Testis (tissue), 3 donors: ENCODE measurements around the gene CRB1. TPM values are rescaled to one million over a fixed set of nuclear protein-coding genes. Genes with fewer than 3 reads are reported as not detected.

Source experiments
- DNase-seq: peaks from one replicate; pipeline ENCODE4 v3.0.0-alpha.2; 2019
- H3K27ac ChIP-seq, 2 donors: fragments of 200-600 bp; sonication (generic); one replicate each; pipeline ENCODE4 v1.5.1; 2019
- H3K27me3 ChIP-seq: fragments of 200-600 bp; sonication (generic); one replicate; pipeline ENCODE4 v1.5.1; 2019
- H3K36me3 ChIP-seq: fragments of 200-600 bp; sonication (generic); one replicate; pipeline ENCODE4 v1.5.1; 2017; ENCODE audit warnings: low read depth; ENCODE audit errors: missing control alignments
- H3K4me1 ChIP-seq: fragments of 200-600 bp; sonication (generic); one replicate; pipeline ENCODE4 v1.5.1; 2019
- H3K4me3 ChIP-seq, 2 donors: fragments of 200-600 bp; sonication (generic); one replicate each; pipeline ENCODE4 v1.5.1; 2017 to 2019
- H3K9me3 ChIP-seq: fragments of 200-600 bp; sonication (generic); one replicate; pipeline ENCODE4 v1.5.1; 2017
- CTCF ChIP-seq, 3 experiments: fragments of 450-650 bp in 2 of 3; fragments of 200-600 bp in 1 of 3; sonication (generic) in 1 of 3; IDR thresholded peaks; one replicate each; pipeline ENCODE4 v1.5.1; 2016 to 2019; ENCODE audit warnings: antibody characterized with exemption in 3 of 3, mild to moderate bottlenecking in 2 of 3, moderate library complexity in 1 of 3
- POLR2A ChIP-seq: fragments of 450-650 bp; IDR thresholded peaks from one replicate; pipeline ENCODE4 v1.6.1; 2017; ENCODE audit warnings: antibody characterized with exemption, mild to moderate bottlenecking, moderate library complexity
- WGBS, 2 donors: methylation state at CpG; one replicate each; pipeline ENCODE4 v1.1.5; 2018; 5-methylcytosine and 5-hydroxymethylcytosine counted together
- intact Hi-C: fragments of 100-400 bp; cut with DNase I; formaldehyde crosslinking; loops from one replicate; pipeline ENCODE4 v1.15.1; 2023; ENCODE audit warnings: low total_unique reads
- polyA plus RNA-seq: library from polyadenylated mRNA; stranded (reverse); fragments of 350-450 nt; fragmentation: Illumina TruSeq; extraction: RNeasy Lipid Tissue Mini Kit (QIAGEN cat#74804); gene quantifications from one replicate; pipeline ENCODE4 v1.2.3, GENCODE V29; 2014; ENCODE audit warnings: low read depth, low replicate concordance; ENCODE audit not compliant: insufficient read depth
- total RNA-seq, 2 donors: library from RNA; depleted of rRNA; stranded (reverse); fragments of >200 nt; gene quantifications; one replicate each; pipeline ENCODE4 v1.2.3, GENCODE V29; 2016

Gene CRB1
- total and polyA plus RNA-seq, 3 donors from 2014 or later: 7.4 to 14.7 (median 12.9) TPM

- Histone ChIP-seq H3K27me3 (no peaks in the 10 kb centered on the region), H3K4me3 (no peak overlapping the region), H3K4me1 (no peaks in the 10 kb centered on the region), H3K27ac (no peak overlapping the region), H3K9me3 (no peaks in the 10 kb centered on the region), H3K36me3 (no peaks in the 10 kb centered on the region)
- DNase-seq: no peak
- intact Hi-C loops: no loop called here
- 90 to 93% methylated on average over 1 of the region's 1 CpG for WGBS, 2 donors
- TF ChIP-seq CTCF (IDR thresholded peaks at IDR 0.05) (no peak), POLR2A (no peak)
Observed at GRCh38 chr1:197422993-197423392, 154.9 kb downstream of the CRB1 start.

- no peaks in the 10 kb centered on the region for H3K36me3 ChIP-seq
- intact Hi-C loops: no loop called here
- H3K9me3 ChIP-seq: no peaks in the 10 kb centered on the region
- no peaks in the 10 kb centered on the region for H3K4me1 ChIP-seq
- no peaks in the 10 kb centered on the region for H3K27me3 ChIP-seq
- 70 to 78% methylated on average over 6 of the region's 6 CpGs for WGBS, 2 donors
- no peak overlapping the region for H3K4me3 ChIP-seq
- no peak for DNase-seq
- no peak for TF ChIP-seq CTCF (IDR thresholded peaks at IDR 0.05)
- no peak overlapping the region for H3K27ac ChIP-seq
Observed at GRCh38 chr1:197424380-197424779, 156.3 kb downstream of the CRB1 start.

GRCh38 chr1:197429372-197429771 is 161.3 kb downstream of the CRB1 start:
- Histone ChIP-seq H3K4me3 (no peak overlapping the region), H3K9me3 (no peaks in the 10 kb centered on the region), H3K27me3 (no peaks in the 10 kb centered on the region), H3K27ac (no peak overlapping the region), H3K4me1 (no peaks in the 10 kb centered on the region), H3K36me3 (no peaks in the 10 kb centered on the region)
- DNase-seq: no peak
- intact Hi-C loops: no loop called here
- WGBS, 2 donors: 92 to 96% methylated on average over 7 of the region's 7 CpGs
- TF ChIP-seq CTCF (IDR thresholded peaks at IDR 0.05) (no peak), POLR2A (no peak)

- DNase-seq: no peak
- WGBS, 2 donors: 17 to 21% methylated on average over 1 of the region's 1 CpG
- intact Hi-C loops: no loop called here
Observed at GRCh38 chr1:197435224-197435623, 167.2 kb downstream of the CRB1 start.

More at GRCh38 chr1:197435224-197435623, 167.2 kb downstream of the CRB1 start:
- Histone ChIP-seq H3K4me1 (no peaks in the 10 kb centered on the region), H3K9me3 (no peaks in the 10 kb centered on the region), H3K4me3 (no peak overlapping the region), H3K27ac (no peak overlapping the region), H3K36me3 (no peaks in the 10 kb centered on the region), H3K27me3 (no peaks in the 10 kb centered on the region)
- TF ChIP-seq POLR2A: no peak
- TF ChIP-seq CTCF (IDR thresholded peaks at IDR 0.05): no peak
